Measurements from ENCODE around the gene AGTRAP.

- TF ChIP-seq CTCF (IDR thresholded peaks at IDR 0.05) (no peak), EP300 (IDR thresholded peaks at IDR 0.05) (no peak)
These were observed 32.9 kb downstream of the AGTRAP start for GRCh38 chr1:11768821-11769220.

Data from ovary (tissue), 3 donors.